Kidney (tissue), 14 donors: ENCODE data around the gene DUSP22. TPM values are rescaled to one million over a fixed set of nuclear protein-coding genes. Genes with fewer than 3 reads are reported as not detected.

Experiments
- DNase-seq, 5 donors: peaks; one replicate each; pipeline ENCODE4 v3.0.0-alpha.2; 2013 to 2020
- FAIRE-seq: peaks from 2 replicates; lab custom pipeline; 2012; peaks lifted over from hg19 to GRCh38; lab: Jason Lieb, UNC
- H3K27ac ChIP-seq, 2 donors: one replicate each; pipeline ENCODE4 v1.7.0; 2013; ENCODE audit warnings: low read depth in 2 of 2, low read length in 2 of 2, inconsistent platforms in 1 of 2
- H3K27me3 ChIP-seq: one replicate; pipeline ENCODE4 v1.7.1; 2013; ENCODE audit warnings: low read length, inconsistent platforms; ENCODE audit not compliant: control insufficient read depth, insufficient read depth
- H3K36me3 ChIP-seq, 3 donors: one replicate each; pipeline versions ENCODE4 v1.7.0 to v1.7.1; 2013; ENCODE audit warnings: low read length in 3 of 3, control low read depth in 1 of 3, inconsistent platforms in 1 of 3; ENCODE audit not compliant: insufficient read depth in 3 of 3, control insufficient read depth in 2 of 3
- H3K4me1 ChIP-seq, 3 donors: one replicate each; pipeline versions ENCODE4 v1.7.0 to v1.7.1; 2013; ENCODE audit warnings: low read length in 3 of 3, inconsistent platforms in 1 of 3, low read depth in 1 of 3; ENCODE audit not compliant: control insufficient read depth in 2 of 3, insufficient read depth in 2 of 3
- H3K4me3 ChIP-seq, 3 donors: one replicate each; pipeline versions ENCODE4 v1.7.0 to v1.8.1; 2013; ENCODE audit warnings: low read length in 3 of 3, control low read depth in 1 of 3, inconsistent platforms in 1 of 3
- H3K9ac ChIP-seq, 3 donors: one replicate each; pipeline versions ENCODE4 v1.7.0 to v1.7.1; 2013; ENCODE audit warnings: low read length in 3 of 3, control low read depth in 1 of 3, inconsistent platforms in 1 of 3
- H3K9me3 ChIP-seq, 3 donors: one replicate each; pipeline versions ENCODE4 v1.7.0 to v1.7.1; 2013; ENCODE audit warnings: low read length in 3 of 3, control low read depth in 1 of 3, inconsistent platforms in 1 of 3; ENCODE audit not compliant: control insufficient read depth in 2 of 3, insufficient read depth in 1 of 3
- intact Hi-C: fragments of 100-400 bp; cut with DNase I; formaldehyde crosslinking; loops from one replicate; pipeline ENCODE4 v1.11.1; 2022
- polyA plus RNA-seq: library from polyadenylated mRNA; stranded (reverse); fragments of 350-450 nt; fragmentation: Illumina TruSeq; extraction: RNeasy Lipid Tissue Mini Kit (QIAGEN cat#74804); gene quantifications from one replicate; pipeline ENCODE4 v1.2.3, GENCODE V29; 2014; ENCODE audit warnings: low read depth, low replicate concordance; ENCODE audit not compliant: insufficient read depth
- total RNA-seq: library from RNA; stranded (reverse); fragmentation: NEBNext Ultra II Directional; extraction: Animal tissue kit (Norgen Biotek cat#: 25700); gene quantifications from one replicate; pipeline ENCODE4 v1.2.1, GENCODE V29; 2021
- TF ChIP-seq, protein P1 (sequence below): IDR thresholded peaks from 3 replicates; pipeline ENCODE4 v1.5.1; 2012; ENCODE audit warnings: mild to moderate bottlenecking, moderate library complexity, borderline replicate concordance; ENCODE audit not compliant: insufficient read depth; ENCODE audit errors: extremely low read depth
- donor health status: control.
- donor health status: control.
- donor health status: control.
- donor health status: control.
- donor health status: control.
- donor health status: DM: yes; HTN: yes; CAD: no.
- donor health status: Normal renal cell carcinoma (clear cell type).

Gene DUSP22
- total and polyA plus RNA-seq, 2 donors from 2014 or later = 24.0 to 60.7 TPM

DNA sequence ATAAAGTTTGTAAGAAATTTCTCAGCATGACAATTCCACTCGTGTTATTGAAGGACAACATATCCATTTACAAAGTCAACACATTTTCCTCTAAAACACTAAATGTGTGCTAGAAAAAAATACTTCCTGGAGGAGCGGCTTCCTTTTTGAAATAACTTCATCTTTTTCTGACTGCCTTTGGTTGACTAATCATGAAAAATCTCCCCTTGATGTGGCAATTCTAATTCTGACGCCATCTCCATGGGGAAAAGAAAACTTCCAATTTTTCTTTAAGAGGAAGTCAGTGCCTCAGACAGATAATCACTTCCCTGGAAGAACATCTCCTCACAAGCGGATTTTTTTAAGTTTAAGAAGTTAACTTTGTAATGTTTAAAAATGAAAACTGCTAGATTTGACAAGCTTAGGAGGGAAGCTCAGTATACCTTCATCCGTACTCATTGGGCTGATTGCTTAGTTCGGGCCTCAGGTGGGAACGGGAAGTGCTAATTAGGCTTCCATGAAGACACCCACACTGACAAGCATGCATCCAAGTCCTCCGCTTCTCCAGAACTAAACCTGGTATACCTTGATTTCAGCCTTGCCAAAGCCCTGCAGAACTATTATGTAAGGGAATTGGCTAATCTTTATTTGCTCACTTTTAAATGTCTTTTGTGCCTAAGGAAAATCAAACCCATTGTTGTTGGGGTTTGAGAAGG lies 35.1 kb upstream of the DUSP22 start:
- no peak for FAIRE-seq

DNA sequence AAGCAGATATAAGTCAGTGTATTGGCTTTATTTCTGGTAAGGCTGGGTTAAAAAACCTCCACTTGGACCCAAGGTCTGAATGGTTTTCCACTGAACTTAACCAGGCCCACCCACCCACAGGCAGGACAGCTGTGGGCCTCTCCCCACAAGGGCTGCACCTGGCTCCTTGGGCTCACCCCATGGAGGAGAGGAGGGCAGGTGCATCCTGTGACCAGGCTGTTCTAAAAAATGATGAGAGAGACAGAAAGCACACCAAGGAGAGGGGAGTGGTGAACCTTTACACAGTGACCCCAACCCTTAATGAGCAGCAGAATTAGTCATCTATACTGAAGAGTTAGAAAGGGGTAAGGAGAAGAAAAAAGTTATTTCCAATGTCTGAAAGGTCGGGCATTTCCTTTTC lies 34.5 kb upstream of the DUSP22 start:
- FAIRE-seq = no peak

More for the DNA sequence above, 35.1 kb upstream of the DUSP22 start:
- no peaks in the 10 kb centered on the region for H3K4me1 ChIP-seq
- peak in 2 of 5 donors; percentile 2 to 11 for DNase-seq
- no peak overlapping the region for H3K4me3 ChIP-seq
- H3K27me3 ChIP-seq = no peaks in the 10 kb centered on the region
- intact Hi-C loops = no loop called here
- H3K9ac ChIP-seq = no peak overlapping the region
- no peaks in the 10 kb centered on the region for H3K9me3 ChIP-seq
- TF ChIP-seq, protein P1, sequence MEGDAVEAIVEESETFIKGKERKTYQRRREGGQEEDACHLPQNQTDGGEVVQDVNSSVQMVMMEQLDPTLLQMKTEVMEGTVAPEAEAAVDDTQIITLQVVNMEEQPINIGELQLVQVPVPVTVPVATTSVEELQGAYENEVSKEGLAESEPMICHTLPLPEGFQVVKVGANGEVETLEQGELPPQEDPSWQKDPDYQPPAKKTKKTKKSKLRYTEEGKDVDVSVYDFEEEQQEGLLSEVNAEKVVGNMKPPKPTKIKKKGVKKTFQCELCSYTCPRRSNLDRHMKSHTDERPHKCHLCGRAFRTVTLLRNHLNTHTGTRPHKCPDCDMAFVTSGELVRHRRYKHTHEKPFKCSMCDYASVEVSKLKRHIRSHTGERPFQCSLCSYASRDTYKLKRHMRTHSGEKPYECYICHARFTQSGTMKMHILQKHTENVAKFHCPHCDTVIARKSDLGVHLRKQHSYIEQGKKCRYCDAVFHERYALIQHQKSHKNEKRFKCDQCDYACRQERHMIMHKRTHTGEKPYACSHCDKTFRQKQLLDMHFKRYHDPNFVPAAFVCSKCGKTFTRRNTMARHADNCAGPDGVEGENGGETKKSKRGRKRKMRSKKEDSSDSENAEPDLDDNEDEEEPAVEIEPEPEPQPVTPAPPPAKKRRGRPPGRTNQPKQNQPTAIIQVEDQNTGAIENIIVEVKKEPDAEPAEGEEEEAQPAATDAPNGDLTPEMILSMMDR = no peak
- H3K27ac ChIP-seq = no peak overlapping the region
- no peaks in the 10 kb centered on the region for H3K36me3 ChIP-seq

GRCh38 chr6:259316-259715 lies 33.0 kb upstream of the DUSP22 start:
- Histone ChIP-seq H3K36me3 (no peaks in the 10 kb centered on the region), H3K27ac (no peak overlapping the region), H3K9ac (no peak overlapping the region), H3K27me3 (no peaks in the 10 kb centered on the region), H3K4me3 (no peak overlapping the region), H3K9me3 (no peaks in the 10 kb centered on the region), H3K4me1 (no peaks in the 10 kb centered on the region)
- intact Hi-C loops = no loop called here
- DNase-seq = peak in 3 of 5 donors; percentile 40 to 89 (median 67)
- TF ChIP-seq, protein P1 = no peak
- no peak for FAIRE-seq

More for the DNA sequence above, 34.5 kb upstream of the DUSP22 start:
- intact Hi-C loops = no loop called here
- DNase-seq = no peak
- no peak overlapping the region for H3K4me3 ChIP-seq
- no peaks in the 10 kb centered on the region for H3K4me1 ChIP-seq
- H3K9ac ChIP-seq = no peak overlapping the region
- no peak overlapping the region for H3K27ac ChIP-seq
- no peaks in the 10 kb centered on the region for H3K36me3 ChIP-seq
- TF ChIP-seq, protein P1 = no peak
- no peaks in the 10 kb centered on the region for H3K27me3 ChIP-seq
- H3K9me3 ChIP-seq = no peaks in the 10 kb centered on the region
